SH-SY5Y (cell line): Measurements from ENCODE around the gene ZMYM1.

Experiments used
- GATA2 ChIP-seq: IDR thresholded peaks from 2 replicates; pipeline ENCODE4 v1.6.1; 2011; ENCODE audit warnings: mild to moderate bottlenecking, low read depth, low read length
- GATA3 ChIP-seq: IDR thresholded peaks from 2 replicates; pipeline ENCODE4 v1.6.1; 2011; ENCODE audit warnings: low read depth, mild to moderate bottlenecking, low read length, moderate library complexity

- TF ChIP-seq GATA3 (no peak), GATA2 (no peak)
These were observed at the start of gene ZMYM1 for GRCh38 chr1:35079003-35079930.
